IPS DF 19.7 (cell line): ENCODE data around the gene TRIM24.

Experiments used
- DNase-seq: peaks from one replicate; pipeline ENCODE4 v3.0.0-alpha.2; 2013; ENCODE audit warnings: low read depth, low spot score

TRIM24 gene

GRCh38 chr7:138575897-138576428 lies 115.9 kb downstream of the TRIM24 start:
- no peak for DNase-seq

GRCh38 chr7:138579136-138579535 lies 119.1 kb downstream of the TRIM24 start:
- no peak for DNase-seq

- no peak for DNase-seq
Observed at GRCh38 chr7:138579671-138580070, 119.6 kb downstream of the TRIM24 start.

- no peak for DNase-seq
Observed at GRCh38 chr7:138581065-138581464, 121.0 kb downstream of the TRIM24 start.

GRCh38 chr7:138584283-138584682 lies 124.2 kb downstream of the TRIM24 start:
- no peak for DNase-seq

- DNase-seq: no peak
Observed at GRCh38 chr7:138584696-138585095, 124.6 kb downstream of the TRIM24 start.

- no peak for DNase-seq
Observed at GRCh38 chr7:138585283-138585993, 125.4 kb downstream of the TRIM24 start.

GRCh38 chr7:138587485-138587884 lies 127.4 kb downstream of the TRIM24 start:
- DNase-seq: no peak

GRCh38 chr7:138588986-138589385 lies 128.9 kb downstream of the TRIM24 start:
- no peak for DNase-seq

- DNase-seq: no peak
Observed at GRCh38 chr7:138590154-138590553, 130.1 kb downstream of the TRIM24 start.

GRCh38 chr7:138595454-138595853 lies 135.4 kb downstream of the TRIM24 start:
- DNase-seq: no peak

GRCh38 chr7:138602451-138602850 lies 142.4 kb downstream of the TRIM24 start:
- no peak for DNase-seq

- no peak for DNase-seq
Observed at GRCh38 chr7:138603549-138604318, 143.7 kb downstream of the TRIM24 start.

- no peak for DNase-seq
Observed at GRCh38 chr7:138606236-138606635, 146.2 kb downstream of the TRIM24 start.

- DNase-seq: no peak
Observed at GRCh38 chr7:138607216-138608126, 147.4 kb downstream of the TRIM24 start.

- DNase-seq: no peak
Observed at GRCh38 chr7:138608275-138608674, 148.2 kb downstream of the TRIM24 start.

- DNase-seq: no peak
Observed at GRCh38 chr7:138610671-138611170, 150.7 kb downstream of the TRIM24 start.

- no peak for DNase-seq
Observed at GRCh38 chr7:138613630-138614029, 153.6 kb downstream of the TRIM24 start.

GRCh38 chr7:138616085-138616484 lies 156.0 kb downstream of the TRIM24 start:
- DNase-seq: no peak

- DNase-seq: no peak
Observed at GRCh38 chr7:138618506-138618905, 158.4 kb downstream of the TRIM24 start.

GRCh38 chr7:138618933-138619332 lies 158.9 kb downstream of the TRIM24 start:
- DNase-seq: no peak

- no peak for DNase-seq
Observed at GRCh38 chr7:138622841-138623240, 162.8 kb downstream of the TRIM24 start.
